HG02970 (cell line): Measurements from ENCODE around the gene PLCB1.

Experiments
- ATAC-seq: cut with Tn5 transposase; IDR thresholded peaks from one replicate; pipeline ENCODE4 v1.9.1; 2021; ENCODE audit warnings: mild to moderate bottlenecking, moderate library complexity, moderate number of reproducible peaks; ENCODE audit not compliant: unreplicated experiment, low FRiP score

PLCB1 gene

GRCh38 chr20:8203366-8203765 lies 71.3 kb downstream of the PLCB1 start:
- ATAC-seq: no peak

DNA sequence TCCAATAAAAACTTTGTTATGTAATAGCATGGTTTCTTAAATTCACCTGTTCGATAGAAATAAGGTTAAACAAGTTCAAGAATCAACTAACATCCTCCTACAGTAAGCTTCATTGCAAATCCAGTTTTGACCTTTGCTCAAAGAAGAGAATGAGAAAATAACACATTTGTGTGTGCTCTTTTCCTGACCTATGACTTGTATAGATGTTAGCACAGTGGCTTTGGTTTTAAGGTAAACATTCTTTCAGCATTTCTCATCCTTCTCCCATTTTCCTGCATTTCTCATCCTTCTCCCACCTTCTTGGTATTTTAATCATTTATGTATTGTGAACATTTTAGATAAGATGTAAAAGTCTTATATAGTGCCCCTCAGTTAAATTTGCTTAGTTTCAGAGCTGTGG lies 73.9 kb downstream of the PLCB1 start:
- no peak for ATAC-seq

- ATAC-seq: no peak
Measured at GRCh38 chr20:8208226-8208625, 76.2 kb downstream of the PLCB1 start.

GRCh38 chr20:8209061-8209460 lies 77.0 kb downstream of the PLCB1 start:
- peak; percentile 44 for ATAC-seq

DNA sequence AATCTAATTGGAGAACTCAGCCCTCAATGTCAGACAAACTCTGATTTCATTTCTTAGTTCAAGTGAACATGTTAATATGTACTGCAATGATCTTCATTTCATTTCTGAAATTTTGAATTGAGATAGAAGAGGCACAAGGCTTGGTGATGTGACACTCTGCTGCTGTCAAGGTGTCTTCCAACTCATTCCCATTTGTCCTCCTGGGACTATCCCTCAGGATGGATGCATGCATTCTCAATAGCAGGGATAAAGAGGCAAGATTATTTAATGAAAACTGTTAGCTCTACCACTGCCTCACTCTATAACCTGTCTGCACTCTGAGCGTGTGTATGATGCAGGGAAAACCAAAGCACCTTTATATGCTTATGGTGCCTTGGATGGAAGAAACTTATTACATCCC lies 78.7 kb downstream of the PLCB1 start:
- no peak for ATAC-seq

DNA sequence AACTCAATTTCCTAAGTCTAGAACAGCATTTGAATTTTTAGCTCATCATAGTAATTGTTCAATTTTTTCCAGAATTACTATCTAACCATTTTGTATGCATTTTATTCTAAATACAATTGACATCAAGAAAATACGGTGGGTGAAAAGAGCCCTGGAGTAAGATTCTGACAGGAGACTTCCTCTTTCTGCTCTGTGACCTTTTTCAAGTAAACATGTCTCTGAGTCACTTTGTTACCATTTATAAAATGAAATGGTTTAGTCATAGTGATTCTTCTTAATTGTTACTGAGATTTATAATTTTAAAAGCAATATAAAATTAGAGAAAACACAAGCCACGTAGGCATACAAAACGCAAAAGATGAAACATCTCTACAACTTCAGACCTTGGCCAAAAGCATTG lies 80.2 kb downstream of the PLCB1 start:
- ATAC-seq: no peak

DNA sequence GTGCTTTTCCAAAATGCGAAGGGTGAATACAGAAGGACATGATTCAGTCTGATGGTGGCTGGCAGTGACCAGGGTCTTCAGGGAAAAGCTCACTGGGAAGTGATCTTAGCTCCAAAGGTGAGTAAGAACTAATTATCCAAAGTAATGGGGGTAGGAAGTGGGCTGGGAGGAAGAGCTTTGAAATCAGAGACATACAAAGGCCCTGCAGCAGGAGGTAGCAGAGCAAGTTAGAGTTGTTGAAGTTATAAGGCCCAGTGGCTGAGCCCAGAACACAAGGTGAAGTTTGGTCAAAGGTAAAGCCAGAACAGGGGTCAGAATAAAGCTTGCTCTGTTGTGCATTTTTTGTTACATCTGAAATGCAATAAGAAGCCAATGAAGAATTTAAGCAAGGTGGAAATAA lies 81.2 kb downstream of the PLCB1 start:
- ATAC-seq: no peak

GRCh38 chr20:8213831-8214587 lies 81.9 kb downstream of the PLCB1 start:
- ATAC-seq: peak; percentile 81

DNA sequence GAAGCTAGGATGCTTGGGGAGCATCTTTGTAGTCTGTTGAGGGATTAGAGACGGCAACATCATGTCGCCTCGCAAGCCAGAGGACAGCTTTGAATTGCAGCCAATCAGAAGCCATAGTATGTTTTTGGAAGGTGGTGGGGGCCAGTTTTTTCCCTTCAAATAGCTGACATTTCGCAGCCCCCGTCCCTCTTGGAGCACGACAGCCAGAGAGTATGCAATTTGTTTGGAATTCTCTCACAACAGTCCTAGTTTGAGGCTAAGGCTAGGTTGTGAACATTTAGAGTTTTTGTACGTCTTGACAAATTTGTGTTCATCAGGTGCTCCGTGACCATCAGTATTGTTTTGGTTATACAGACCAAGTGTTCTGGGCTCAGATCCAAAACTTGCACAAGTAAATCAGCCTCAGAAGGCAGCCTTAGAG lies 83.3 kb downstream of the PLCB1 start:
- no peak for ATAC-seq

GRCh38 chr20:8216375-8217200 lies 84.5 kb downstream of the PLCB1 start:
- ATAC-seq: no peak

- ATAC-seq: no peak
Measured at GRCh38 chr20:8218861-8219260, 86.8 kb downstream of the PLCB1 start.

GRCh38 chr20:8219403-8219802 lies 87.3 kb downstream of the PLCB1 start:
- no peak for ATAC-seq

DNA sequence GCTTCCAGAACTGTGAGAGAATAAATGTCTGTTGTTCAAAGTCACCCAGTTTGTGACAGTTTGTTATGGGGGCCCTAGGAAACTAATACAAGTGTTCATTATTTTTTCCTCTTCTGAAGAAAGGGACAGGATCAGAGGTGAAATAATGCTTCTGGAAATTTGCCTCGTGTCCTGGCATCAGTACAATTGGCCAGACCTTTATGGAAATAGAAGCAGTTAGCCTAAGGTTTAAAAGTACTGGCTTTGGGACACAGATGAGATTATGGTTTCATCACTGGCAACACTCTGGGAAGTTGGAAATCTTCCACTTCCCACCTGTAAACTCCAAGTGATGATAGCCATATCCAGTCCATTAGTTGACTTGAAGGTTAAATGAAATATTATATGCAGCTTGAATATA lies 88.7 kb downstream of the PLCB1 start:
- ATAC-seq: no peak

GRCh38 chr20:8221887-8222419 lies 89.9 kb downstream of the PLCB1 start:
- ATAC-seq: no peak

- no peak for ATAC-seq
Measured at GRCh38 chr20:8223091-8223870, 91.2 kb downstream of the PLCB1 start.

- no peak for ATAC-seq
Measured at GRCh38 chr20:8225658-8226057, 93.6 kb downstream of the PLCB1 start.

GRCh38 chr20:8226106-8226505 lies 94.0 kb downstream of the PLCB1 start:
- ATAC-seq: no peak

GRCh38 chr20:8227293-8227692 lies 95.2 kb downstream of the PLCB1 start:
- ATAC-seq: no peak

- no peak for ATAC-seq
Measured at GRCh38 chr20:8228315-8228714, 96.2 kb downstream of the PLCB1 start.

DNA sequence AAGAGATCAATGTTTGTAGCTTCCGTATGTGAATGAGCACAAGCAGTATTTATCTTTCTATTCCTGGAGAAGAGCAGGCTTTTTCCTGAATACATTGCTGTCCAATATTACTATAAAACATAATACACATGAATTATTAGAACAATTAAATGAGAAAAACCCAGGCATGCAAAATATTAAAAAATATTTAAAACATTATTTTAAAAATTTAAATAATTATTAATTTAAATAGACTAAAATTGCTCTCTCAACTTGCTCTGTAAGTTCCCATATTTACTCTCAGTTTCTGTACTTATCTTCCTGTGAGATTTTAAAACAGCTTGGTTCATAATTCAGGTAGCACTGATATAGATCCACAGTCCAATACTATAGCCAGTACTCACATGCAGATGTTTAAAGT lies 97.0 kb downstream of the PLCB1 start:
- ATAC-seq: no peak

DNA sequence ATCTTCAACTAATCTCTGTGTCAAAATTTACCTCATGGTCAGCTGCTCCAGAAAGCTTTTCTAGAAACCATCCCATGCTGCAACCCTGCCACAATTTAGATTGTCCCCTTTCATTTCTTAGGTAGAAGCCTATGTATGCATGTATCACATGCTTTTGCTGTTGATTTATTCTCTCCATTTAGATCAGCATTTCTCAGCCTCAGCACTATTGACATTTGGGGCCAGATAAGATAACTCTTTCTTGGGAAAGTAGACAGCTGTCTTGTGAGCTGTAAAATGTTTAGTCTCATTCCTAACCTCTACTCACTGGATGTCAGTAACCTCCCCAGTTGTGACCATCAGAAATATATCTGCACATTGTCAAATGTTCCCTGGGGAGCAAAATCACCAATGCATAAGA lies 99.0 kb downstream of the PLCB1 start:
- ATAC-seq: no peak
